BE2C (cell line): ENCODE results near the gene FAM114A1.

Experiments
- DNase-seq: peaks from one replicate; pipeline ENCODE4 v3.0.0-alpha.2; 2020
- H3K27me3 ChIP-seq: fragments of 250-450 bp; sonication (Bioruptor Pico); 2 replicates; pipeline ENCODE4 v1.5.1; 2020; ENCODE audit warnings: mild to moderate bottlenecking
- H3K36me3 ChIP-seq: fragments of 250-450 bp; sonication (Bioruptor Pico); 2 replicates; pipeline ENCODE4 v1.5.1; 2020; ENCODE audit warnings: mild to moderate bottlenecking
- H3K4me1 ChIP-seq: fragments of 250-450 bp; sonication (Bioruptor Pico); 2 replicates; pipeline ENCODE4 v1.5.1; 2020
- H3K4me3 ChIP-seq: 2 replicates; pipeline ENCODE4 v1.5.1; 2011; ENCODE audit warnings: low read depth, low read length
- H3K9me3 ChIP-seq: fragments of 250-450 bp; sonication (Bioruptor Pico); 2 replicates; pipeline ENCODE4 v1.5.1; 2020
- TF ChIP-seq, protein P1 (sequence below): IDR thresholded peaks from 2 replicates; pipeline ENCODE4 v1.5.1; 2012; ENCODE audit warnings: mild to moderate bottlenecking, low read depth, low read length

Gene FAM114A1

GRCh38 chr4:38949411-38950051, 81.9 kb downstream of the FAM114A1 start:
- TF ChIP-seq, protein P1, sequence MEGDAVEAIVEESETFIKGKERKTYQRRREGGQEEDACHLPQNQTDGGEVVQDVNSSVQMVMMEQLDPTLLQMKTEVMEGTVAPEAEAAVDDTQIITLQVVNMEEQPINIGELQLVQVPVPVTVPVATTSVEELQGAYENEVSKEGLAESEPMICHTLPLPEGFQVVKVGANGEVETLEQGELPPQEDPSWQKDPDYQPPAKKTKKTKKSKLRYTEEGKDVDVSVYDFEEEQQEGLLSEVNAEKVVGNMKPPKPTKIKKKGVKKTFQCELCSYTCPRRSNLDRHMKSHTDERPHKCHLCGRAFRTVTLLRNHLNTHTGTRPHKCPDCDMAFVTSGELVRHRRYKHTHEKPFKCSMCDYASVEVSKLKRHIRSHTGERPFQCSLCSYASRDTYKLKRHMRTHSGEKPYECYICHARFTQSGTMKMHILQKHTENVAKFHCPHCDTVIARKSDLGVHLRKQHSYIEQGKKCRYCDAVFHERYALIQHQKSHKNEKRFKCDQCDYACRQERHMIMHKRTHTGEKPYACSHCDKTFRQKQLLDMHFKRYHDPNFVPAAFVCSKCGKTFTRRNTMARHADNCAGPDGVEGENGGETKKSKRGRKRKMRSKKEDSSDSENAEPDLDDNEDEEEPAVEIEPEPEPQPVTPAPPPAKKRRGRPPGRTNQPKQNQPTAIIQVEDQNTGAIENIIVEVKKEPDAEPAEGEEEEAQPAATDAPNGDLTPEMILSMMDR = no peak
- Histone ChIP-seq H3K9me3 (no peaks in the 10 kb centered on the region), H3K36me3 (no peaks in the 10 kb centered on the region), H3K4me3 (no peak overlapping the region), H3K4me1 (no peaks in the 10 kb centered on the region), H3K27me3 (no peaks in the 10 kb centered on the region)
- DNase-seq = no peak

DNA sequence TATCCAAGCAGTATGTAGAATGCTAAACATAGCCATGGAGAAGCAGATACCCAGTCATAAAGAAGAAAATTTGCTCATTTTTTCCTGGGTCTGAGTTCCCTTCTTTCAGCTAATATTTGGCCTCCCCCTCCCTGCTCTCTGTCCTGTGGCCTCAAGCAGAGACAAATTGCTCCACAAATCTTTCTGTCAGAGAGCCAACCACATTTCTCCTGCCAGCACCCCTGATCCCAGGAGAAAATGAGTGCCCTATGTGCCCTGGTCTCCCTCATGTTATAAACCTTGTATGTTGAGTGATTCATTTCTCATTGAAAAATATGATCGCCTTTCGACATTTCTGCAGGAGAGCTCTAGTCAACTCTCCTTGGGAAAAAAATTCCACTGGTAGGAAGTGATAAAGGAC, 82.6 kb downstream of the FAM114A1 start:
- TF ChIP-seq, protein P1 = no peak
- no peaks in the 10 kb centered on the region for H3K4me1 ChIP-seq
- no peak for DNase-seq
- H3K4me3 ChIP-seq = no peak overlapping the region
- H3K36me3 ChIP-seq = no peaks in the 10 kb centered on the region
- H3K9me3 ChIP-seq = no peaks in the 10 kb centered on the region
- no peaks in the 10 kb centered on the region for H3K27me3 ChIP-seq

DNA sequence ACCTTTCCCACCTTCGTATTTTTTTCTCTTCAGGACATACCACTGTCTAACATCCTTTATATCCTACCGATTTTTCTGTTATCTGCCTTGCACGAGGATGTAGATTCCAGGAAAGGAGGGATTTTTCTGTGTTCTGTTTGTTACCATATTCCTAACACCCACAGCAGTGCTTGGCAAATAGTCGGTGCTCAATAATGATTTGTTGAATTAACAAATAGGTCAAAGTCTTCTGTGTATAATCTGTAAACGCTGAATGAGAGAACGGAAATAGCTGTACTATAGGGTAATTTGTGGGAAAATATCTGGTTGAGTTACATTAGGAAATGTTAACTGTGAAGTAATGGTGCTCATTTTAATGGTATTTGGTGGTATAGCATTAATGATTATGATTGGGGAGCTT, 83.1 kb downstream of the FAM114A1 start:
- H3K9me3 ChIP-seq = no peaks in the 10 kb centered on the region
- no peaks in the 10 kb centered on the region for H3K36me3 ChIP-seq
- DNase-seq = no peak
- no peak overlapping the region for H3K4me3 ChIP-seq
- TF ChIP-seq, protein P1 = no peak
- no peaks in the 10 kb centered on the region for H3K27me3 ChIP-seq
- no peaks in the 10 kb centered on the region for H3K4me1 ChIP-seq

DNA sequence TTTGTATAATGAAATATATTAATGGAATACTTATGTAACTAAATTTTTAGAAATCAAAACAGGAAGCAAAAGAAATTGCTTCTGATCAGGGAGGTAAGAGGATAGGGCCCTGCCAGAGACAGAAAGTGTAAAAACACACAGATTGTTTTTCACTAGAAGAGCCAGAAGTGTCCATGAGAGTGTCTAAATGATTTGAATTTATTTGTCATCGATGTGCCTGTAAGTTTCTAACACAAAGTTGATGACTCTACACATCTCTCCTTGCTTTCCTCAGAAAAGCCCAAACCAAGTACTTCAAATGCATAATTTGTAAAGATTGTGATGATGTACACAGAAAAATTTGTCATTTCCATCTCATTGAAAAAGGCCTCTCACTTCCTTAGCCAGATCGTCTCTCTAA, 84.0 kb downstream of the FAM114A1 start:
- no peaks in the 10 kb centered on the region for H3K36me3 ChIP-seq
- DNase-seq = no peak
- H3K9me3 ChIP-seq = no peaks in the 10 kb centered on the region
- H3K4me3 ChIP-seq = no peak overlapping the region
- TF ChIP-seq, protein P1 = no peak
- no peaks in the 10 kb centered on the region for H3K27me3 ChIP-seq
- H3K4me1 ChIP-seq = no peaks in the 10 kb centered on the region

- Histone ChIP-seq H3K36me3 (no peaks in the 10 kb centered on the region), H3K27me3 (no peaks in the 10 kb centered on the region), H3K9me3 (no peaks in the 10 kb centered on the region), H3K4me1 (no peaks in the 10 kb centered on the region), H3K4me3 (no peak overlapping the region)
- TF ChIP-seq, protein P1 = no peak
- DNase-seq = no peak
These were observed 84.4 kb downstream of the FAM114A1 start for GRCh38 chr4:38952017-38952416.

DNA sequence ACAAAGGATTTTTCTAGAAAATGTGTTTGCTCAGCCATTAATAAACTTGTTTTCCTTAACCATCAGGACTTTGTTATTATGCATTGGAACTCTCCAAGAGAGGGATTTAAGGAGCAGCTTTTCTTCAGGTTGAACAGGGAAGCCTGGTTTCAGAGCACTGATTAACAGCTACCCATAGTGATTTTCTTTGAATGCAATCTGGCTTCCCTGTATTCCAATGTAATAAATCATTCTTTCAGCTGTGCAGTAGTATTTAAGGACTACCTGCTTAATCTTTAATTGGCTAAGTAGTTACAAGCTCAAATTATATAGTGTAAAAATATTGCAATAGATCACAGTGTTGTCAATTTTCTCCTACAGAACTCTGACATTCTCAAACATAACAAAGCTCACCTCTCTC, 87.1 kb downstream of the FAM114A1 start:
- Histone ChIP-seq H3K4me3 (no peak overlapping the region), H3K36me3 (no peaks in the 10 kb centered on the region), H3K4me1 (no peaks in the 10 kb centered on the region), H3K9me3 (no peaks in the 10 kb centered on the region), H3K27me3 (no peaks in the 10 kb centered on the region)
- no peak for DNase-seq
- TF ChIP-seq, protein P1 = no peak
